Measurements from ENCODE around the gene PRCD.

DNA sequence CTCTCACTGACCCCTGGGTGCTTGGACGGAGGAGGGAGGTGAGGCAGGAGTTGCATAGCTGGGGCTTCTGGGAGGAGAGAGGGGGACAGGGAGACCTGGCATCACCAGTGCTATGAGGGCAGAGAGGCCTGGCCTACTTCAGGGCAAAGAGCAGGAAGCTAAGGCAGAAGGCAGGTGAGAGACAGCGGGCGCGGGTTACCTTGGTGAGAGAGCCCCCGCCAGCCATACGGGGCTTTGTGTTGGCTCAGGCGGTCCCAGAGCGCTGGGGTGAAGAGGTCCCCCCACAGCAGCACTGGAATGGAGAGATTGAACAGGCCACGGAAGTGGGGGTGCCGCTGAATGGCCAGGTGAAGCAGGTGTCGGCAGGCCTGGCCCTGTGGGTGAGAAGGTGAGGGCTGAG is 34.3 kb downstream of the PRCD start:
- TF ChIP-seq, protein P1, sequence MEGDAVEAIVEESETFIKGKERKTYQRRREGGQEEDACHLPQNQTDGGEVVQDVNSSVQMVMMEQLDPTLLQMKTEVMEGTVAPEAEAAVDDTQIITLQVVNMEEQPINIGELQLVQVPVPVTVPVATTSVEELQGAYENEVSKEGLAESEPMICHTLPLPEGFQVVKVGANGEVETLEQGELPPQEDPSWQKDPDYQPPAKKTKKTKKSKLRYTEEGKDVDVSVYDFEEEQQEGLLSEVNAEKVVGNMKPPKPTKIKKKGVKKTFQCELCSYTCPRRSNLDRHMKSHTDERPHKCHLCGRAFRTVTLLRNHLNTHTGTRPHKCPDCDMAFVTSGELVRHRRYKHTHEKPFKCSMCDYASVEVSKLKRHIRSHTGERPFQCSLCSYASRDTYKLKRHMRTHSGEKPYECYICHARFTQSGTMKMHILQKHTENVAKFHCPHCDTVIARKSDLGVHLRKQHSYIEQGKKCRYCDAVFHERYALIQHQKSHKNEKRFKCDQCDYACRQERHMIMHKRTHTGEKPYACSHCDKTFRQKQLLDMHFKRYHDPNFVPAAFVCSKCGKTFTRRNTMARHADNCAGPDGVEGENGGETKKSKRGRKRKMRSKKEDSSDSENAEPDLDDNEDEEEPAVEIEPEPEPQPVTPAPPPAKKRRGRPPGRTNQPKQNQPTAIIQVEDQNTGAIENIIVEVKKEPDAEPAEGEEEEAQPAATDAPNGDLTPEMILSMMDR (IDR thresholded peaks at IDR 0.05): no peak
- TF ChIP-seq POLR2A (IDR thresholded peaks at IDR 0.05): no peak
